ENCODE data around the gene CREB5.

The CREB5 gene

GRCh38 chr7:28407651-28408050 is 4.7 kb upstream of the CREB5 start:
- no peak overlapping the region for H3K4me3 ChIP-seq (ENCODE audit: low read depth, low read length)
- H3K4me1 ChIP-seq (ENCODE audit: control insufficient read depth, insufficient read depth, low read length) = peaks cover 12% of the 10 kb centered on the region; the same call in 1 of the 2 replicates
- no peak overlapping the region for H3K27ac ChIP-seq (ENCODE audit: low read depth, low read length)
- no peaks in the 10 kb centered on the region for H3K36me3 ChIP-seq (ENCODE audit: control insufficient read depth, insufficient read depth, low read length)
- H3K9me3 ChIP-seq (ENCODE audit: control insufficient read depth, insufficient read depth, low read depth, low read length) = no peaks in the 10 kb centered on the region
- no peak overlapping the region for H3K9ac ChIP-seq (ENCODE audit: low read length)
- H3K27me3 ChIP-seq (ENCODE audit: control insufficient read depth, insufficient read depth, low read length) = peaks cover 75% of the 10 kb centered on the region

- Histone ChIP-seq H3K4me1 (ENCODE audit: control insufficient read depth, insufficient read depth, low read length) (peaks cover 12% of the 10 kb centered on the region; the same call in 1 of the 2 replicates), H3K27ac (ENCODE audit: low read depth, low read length) (no peak overlapping the region), H3K36me3 (ENCODE audit: control insufficient read depth, insufficient read depth, low read length) (no peaks in the 10 kb centered on the region), H3K9me3 (ENCODE audit: control insufficient read depth, insufficient read depth, low read depth, low read length) (no peaks in the 10 kb centered on the region), H3K4me3 (ENCODE audit: low read depth, low read length) (peak overlapping the region; percentile 93), H3K27me3 (ENCODE audit: control insufficient read depth, insufficient read depth, low read length) (peaks cover 79% of the 10 kb centered on the region), H3K9ac (ENCODE audit: low read length) (peak overlapping the region; percentile 49)
Measured at GRCh38 chr7:28408105-28408959, 4.0 kb upstream of the CREB5 start.

DNA sequence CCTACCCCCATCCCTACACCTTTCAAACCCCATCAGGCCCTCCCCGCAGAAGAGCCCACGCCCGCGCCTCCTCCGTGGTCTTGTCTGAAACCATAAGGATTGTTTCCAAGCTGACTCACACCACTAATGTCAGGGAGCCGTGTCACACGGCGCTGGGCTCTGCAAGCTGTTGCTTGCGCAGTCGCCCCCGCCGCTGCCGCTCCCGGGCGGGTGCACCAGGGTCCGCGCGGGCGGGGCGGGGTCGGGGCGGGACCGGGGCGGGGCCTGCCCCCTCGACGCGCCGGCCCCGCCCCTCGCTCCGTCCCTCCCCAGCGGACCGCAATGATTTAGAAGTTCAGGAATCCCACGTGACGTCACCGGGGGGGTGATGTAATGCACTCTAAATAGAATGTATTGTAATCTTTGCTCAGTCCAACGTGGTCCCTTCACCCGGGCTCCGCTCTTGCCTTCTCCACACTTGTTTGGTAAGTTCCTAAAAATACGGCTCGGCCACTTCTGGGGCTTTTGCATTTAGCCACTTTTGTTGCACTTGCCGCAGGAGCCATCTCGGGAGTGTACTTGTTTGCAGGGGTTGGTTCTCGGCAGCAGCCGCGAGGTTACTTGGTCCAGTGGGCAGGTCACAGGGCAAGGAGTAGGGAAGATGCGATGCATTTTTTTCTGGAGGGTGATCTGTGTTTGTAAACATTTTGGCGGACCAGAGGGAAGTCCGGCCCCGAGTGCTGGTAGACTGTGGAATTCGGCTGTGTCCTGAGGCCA is 3.2 kb upstream of the CREB5 start:
- Histone ChIP-seq H3K4me3 (ENCODE audit: low read depth, low read length) (peak overlapping the region; percentile 93), H3K27me3 (ENCODE audit: control insufficient read depth, insufficient read depth, low read length) (peaks cover 79% of the 10 kb centered on the region), H3K9me3 (ENCODE audit: control insufficient read depth, insufficient read depth, low read depth, low read length) (no peaks in the 10 kb centered on the region), H3K36me3 (ENCODE audit: control insufficient read depth, insufficient read depth, low read length) (no peaks in the 10 kb centered on the region), H3K27ac (ENCODE audit: low read depth, low read length) (no peak overlapping the region), H3K9ac (ENCODE audit: low read length) (peak overlapping the region; percentile 77), H3K4me1 (ENCODE audit: control insufficient read depth, insufficient read depth, low read length) (peaks cover 12% of the 10 kb centered on the region; the same call in 1 of the 2 replicates)

DNA sequence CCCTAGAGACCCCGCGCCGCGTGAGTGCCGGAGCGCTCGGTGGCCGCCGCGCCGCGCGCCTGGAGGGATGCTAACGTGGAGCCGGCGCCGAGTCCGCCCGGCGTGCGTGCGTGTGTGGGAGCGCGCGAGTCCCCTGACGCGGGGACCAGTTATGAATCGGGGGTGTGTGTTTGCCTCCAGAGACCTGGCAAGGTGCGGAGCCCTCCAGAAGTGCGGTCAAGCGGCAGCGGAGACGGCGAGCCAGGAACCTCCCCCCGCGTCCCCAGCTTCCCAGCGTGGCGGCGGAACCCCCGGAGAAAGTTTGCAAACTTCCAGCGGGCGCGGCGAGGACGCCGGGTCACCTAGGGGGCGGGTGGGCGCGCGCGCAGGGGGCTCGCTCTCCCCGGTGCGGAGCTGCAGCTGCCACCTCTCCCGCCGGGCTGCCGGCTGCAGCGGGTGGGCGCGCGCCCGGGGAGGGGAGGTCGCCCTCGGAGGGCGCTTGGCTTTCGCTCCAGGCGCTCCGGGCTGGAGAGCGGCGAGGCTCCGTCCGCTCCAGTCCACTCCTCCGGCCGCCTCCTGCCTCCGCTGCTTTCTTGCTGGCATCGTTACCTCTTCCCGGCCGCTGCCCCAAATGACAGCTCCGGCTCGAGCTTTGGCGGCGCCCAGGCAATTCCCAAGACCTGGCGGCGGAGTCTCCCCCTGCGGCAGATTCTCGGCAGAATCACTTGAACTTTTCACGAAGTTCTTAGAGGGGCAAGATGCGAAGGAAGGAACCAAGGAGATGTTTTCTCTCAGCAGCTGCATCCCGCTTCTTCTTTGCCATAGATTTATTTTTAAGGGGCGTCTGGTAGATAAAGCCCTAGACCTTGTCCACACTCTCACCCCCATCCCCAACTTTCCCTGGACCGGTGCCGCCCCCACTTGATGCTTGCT is 2.3 kb upstream of the CREB5 start:
- Histone ChIP-seq H3K4me3 (ENCODE audit: low read depth, low read length) (peak overlapping the region; percentile 93), H3K36me3 (ENCODE audit: control insufficient read depth, insufficient read depth, low read length) (no peaks in the 10 kb centered on the region), H3K4me1 (ENCODE audit: control insufficient read depth, insufficient read depth, low read length) (peaks cover 12% of the 10 kb centered on the region; the same call in 1 of the 2 replicates), H3K27me3 (ENCODE audit: control insufficient read depth, insufficient read depth, low read length) (peaks cover 73% of the 10 kb centered on the region), H3K9me3 (ENCODE audit: control insufficient read depth, insufficient read depth, low read depth, low read length) (no peaks in the 10 kb centered on the region), H3K27ac (ENCODE audit: low read depth, low read length) (no peak overlapping the region), H3K9ac (ENCODE audit: low read length) (peak overlapping the region; percentile 77)

GRCh38 chr7:28410628-28411531 is 1.4 kb upstream of the CREB5 start:
- peak overlapping the region; percentile 13 for H3K9ac ChIP-seq (ENCODE audit: low read length)
- peaks cover 12% of the 10 kb centered on the region; the same call in 1 of the 2 replicates for H3K4me1 ChIP-seq (ENCODE audit: control insufficient read depth, insufficient read depth, low read length)
- H3K36me3 ChIP-seq (ENCODE audit: control insufficient read depth, insufficient read depth, low read length) = no peaks in the 10 kb centered on the region
- peak overlapping the region; percentile 93 for H3K4me3 ChIP-seq (ENCODE audit: low read depth, low read length)
- H3K9me3 ChIP-seq (ENCODE audit: control insufficient read depth, insufficient read depth, low read depth, low read length) = no peaks in the 10 kb centered on the region
- H3K27ac ChIP-seq (ENCODE audit: low read depth, low read length) = no peak overlapping the region
- H3K27me3 ChIP-seq (ENCODE audit: control insufficient read depth, insufficient read depth, low read length) = peaks cover 65% of the 10 kb centered on the region

DNA sequence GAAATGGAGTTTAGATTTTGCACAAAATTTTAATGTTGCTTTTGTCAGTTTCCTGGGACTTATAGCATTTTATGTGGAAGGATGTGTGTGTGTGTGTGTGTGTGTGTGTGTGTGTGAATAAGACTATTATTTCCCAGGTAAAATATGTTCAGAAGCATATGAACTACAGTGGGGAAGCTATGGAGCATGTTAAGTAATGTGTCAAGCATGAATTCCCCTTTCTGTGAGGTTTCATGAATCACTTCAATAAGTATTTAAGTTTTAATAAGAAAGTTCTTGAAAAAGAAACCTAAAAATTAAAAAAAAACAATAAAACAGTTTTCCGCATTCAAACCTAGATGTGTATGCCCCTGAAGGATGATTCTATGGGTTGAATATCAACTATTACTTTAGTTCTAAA is 693 bp downstream of the CREB5 start:
- no peaks in the 10 kb centered on the region for H3K9me3 ChIP-seq (ENCODE audit: control insufficient read depth, insufficient read depth, low read depth, low read length)
- no peak overlapping the region for H3K27ac ChIP-seq (ENCODE audit: low read depth, low read length)
- H3K27me3 ChIP-seq (ENCODE audit: control insufficient read depth, insufficient read depth, low read length) = peaks cover 48% of the 10 kb centered on the region
- no peaks in the 10 kb centered on the region for H3K36me3 ChIP-seq (ENCODE audit: control insufficient read depth, insufficient read depth, low read length)
- H3K4me3 ChIP-seq (ENCODE audit: low read depth, low read length) = no peak overlapping the region
- H3K9ac ChIP-seq (ENCODE audit: low read length) = no peak overlapping the region
- H3K4me1 ChIP-seq (ENCODE audit: control insufficient read depth, insufficient read depth, low read length) = peaks cover 12% of the 10 kb centered on the region; the same call in 1 of the 2 replicates

DNA sequence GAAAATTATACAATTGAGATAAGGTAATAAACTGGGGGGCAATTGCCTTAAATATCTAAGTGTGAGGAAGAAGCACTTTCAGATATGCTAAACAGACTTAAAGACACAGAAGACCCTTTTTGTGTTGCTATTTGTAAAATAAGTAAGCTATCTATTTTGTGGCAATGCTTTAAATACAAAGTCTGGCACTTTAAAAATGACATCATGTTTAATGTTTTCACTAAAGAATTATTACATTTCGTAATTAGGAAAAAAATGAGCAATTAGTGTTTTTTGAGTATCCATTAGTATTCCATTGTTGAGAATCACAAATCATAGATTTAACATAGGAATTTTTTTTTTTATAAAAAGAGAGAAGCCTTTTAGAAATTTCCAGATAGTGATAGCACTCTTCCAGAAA is 2.1 kb downstream of the CREB5 start:
- Histone ChIP-seq H3K27ac (ENCODE audit: low read depth, low read length) (no peak overlapping the region), H3K9me3 (ENCODE audit: control insufficient read depth, insufficient read depth, low read depth, low read length) (no peaks in the 10 kb centered on the region), H3K36me3 (ENCODE audit: control insufficient read depth, insufficient read depth, low read length) (no peaks in the 10 kb centered on the region), H3K4me3 (ENCODE audit: low read depth, low read length) (no peak overlapping the region), H3K9ac (ENCODE audit: low read length) (no peak overlapping the region), H3K4me1 (ENCODE audit: control insufficient read depth, insufficient read depth, low read length) (peaks cover 15% of the 10 kb centered on the region), H3K27me3 (ENCODE audit: control insufficient read depth, insufficient read depth, low read length) (peaks cover 35% of the 10 kb centered on the region)

GRCh38 chr7:28417321-28417940 is 5.1 kb downstream of the CREB5 start:
- Histone ChIP-seq H3K27me3 (ENCODE audit: control insufficient read depth, insufficient read depth, low read length) (peaks cover 6% of the 10 kb centered on the region), H3K4me1 (ENCODE audit: control insufficient read depth, insufficient read depth, low read length) (peaks cover 3% of the 10 kb centered on the region; the same call in 1 of the 2 replicates), H3K9ac (ENCODE audit: low read length) (no peak overlapping the region), H3K4me3 (ENCODE audit: low read depth, low read length) (no peak overlapping the region), H3K9me3 (ENCODE audit: control insufficient read depth, insufficient read depth, low read depth, low read length) (no peaks in the 10 kb centered on the region), H3K27ac (ENCODE audit: low read depth, low read length) (no peak overlapping the region), H3K36me3 (ENCODE audit: control insufficient read depth, insufficient read depth, low read length) (no peaks in the 10 kb centered on the region)

DNA sequence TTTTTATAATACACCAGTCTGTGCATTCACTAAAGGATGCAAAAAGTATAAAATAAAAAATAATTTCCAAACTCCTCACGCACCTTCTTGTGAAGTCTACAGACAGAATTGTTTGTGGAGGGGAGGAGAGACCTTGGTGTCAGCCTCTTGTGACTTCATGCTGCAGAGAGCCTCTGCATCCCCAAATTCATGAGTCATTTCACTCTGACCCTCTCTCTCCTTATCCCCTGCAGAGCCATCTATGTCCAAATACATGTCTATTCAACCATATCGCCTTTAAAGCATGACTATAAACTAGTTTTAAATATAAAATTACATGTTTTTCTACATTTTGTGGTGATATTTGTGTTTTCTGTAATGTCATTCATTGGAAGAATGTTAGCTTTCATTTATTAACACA is 6.0 kb downstream of the CREB5 start:
- Histone ChIP-seq H3K4me1 (ENCODE audit: control insufficient read depth, insufficient read depth, low read length) (peaks cover 3% of the 10 kb centered on the region; the same call in 1 of the 2 replicates), H3K27ac (ENCODE audit: low read depth, low read length) (no peak overlapping the region), H3K36me3 (ENCODE audit: control insufficient read depth, insufficient read depth, low read length) (no peaks in the 10 kb centered on the region), H3K4me3 (ENCODE audit: low read depth, low read length) (no peak overlapping the region), H3K27me3 (ENCODE audit: control insufficient read depth, insufficient read depth, low read length) (no peaks in the 10 kb centered on the region), H3K9ac (ENCODE audit: low read length) (no peak overlapping the region), H3K9me3 (ENCODE audit: control insufficient read depth, insufficient read depth, low read depth, low read length) (no peaks in the 10 kb centered on the region)

Data from HUES6 (cell line).